Hepatocyte (in vitro differentiated cells): ENCODE measurements around the gene PELO.

ENCODE experiments used
- CTCF ChIP-seq: fragments of 200-600 bp; sonication (generic); IDR thresholded peaks from 2 replicates; pipeline ENCODE4 v1.5.1; 2016; ENCODE audit warnings: antibody characterized with exemption, mild to moderate bottlenecking; ENCODE audit not compliant: poor library complexity
- EZH2 ChIP-seq: fragments of 200-600 bp; sonication (generic); IDR thresholded peaks from 2 replicates; pipeline ENCODE4 v1.6.1; 2016; ENCODE audit warnings: antibody characterized with exemption, mild to moderate bottlenecking, borderline replicate concordance
- EZH2phosphoT487 ChIP-seq: fragments of 200-600 bp; sonication (generic); IDR thresholded peaks from one replicate; pipeline ENCODE4 v1.6.1; 2018; ENCODE audit warnings: antibody characterized with exemption, mild to moderate bottlenecking, low read depth, moderate library complexity; ENCODE audit not compliant: unreplicated experiment, severe bottlenecking

- TF ChIP-seq CTCF (no peak), EZH2 (no peak), EZH2phosphoT487 (no peak)
These were observed 20.7 kb downstream of the PELO start for GRCh38 chr5:52808316-52808901.
